ENCODE data around the gene ARRDC2. TPM values are rescaled to one million over a fixed set of nuclear protein-coding genes. Genes with fewer than 3 reads are reported as not detected.
"Not testable (repeated sequence)": the region's sequence is repeated elsewhere in the genome, so short reads cannot be mapped to it uniquely, and the experiment has no call there.

The ARRDC2 gene
- total RNA-seq, 6 donors from 2014 or later, result 53.6 to 253 (median 78.8) TPM

DNA sequence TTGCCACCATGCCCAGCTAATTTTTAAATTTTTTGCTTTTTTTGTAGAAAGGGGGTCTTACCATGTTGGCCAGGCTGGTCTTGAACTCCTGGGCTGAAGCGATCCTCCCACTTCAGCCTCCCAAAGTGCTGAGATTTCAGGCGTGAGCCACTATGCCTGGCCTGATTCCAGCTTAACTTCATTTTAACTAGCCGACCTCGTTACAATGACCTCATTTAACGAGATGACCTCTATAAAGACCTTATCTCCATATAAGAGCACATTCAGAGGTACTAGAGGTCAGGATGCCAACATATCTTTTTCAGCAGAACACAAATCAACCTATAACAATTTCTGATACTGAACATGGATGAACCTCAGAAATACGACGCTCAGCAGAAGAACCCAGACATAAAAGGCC is 30.5 kb upstream of the ARRDC2 start:
- TF ChIP-seq POLR2AphosphoS5 (IDR thresholded peaks at IDR 0.05), result no peak
- no peak for TF ChIP-seq POLR2A (IDR thresholded peaks at IDR 0.05)
- no peak for TF ChIP-seq EP300 (IDR thresholded peaks at IDR 0.05)
- TF ChIP-seq, protein P1, sequence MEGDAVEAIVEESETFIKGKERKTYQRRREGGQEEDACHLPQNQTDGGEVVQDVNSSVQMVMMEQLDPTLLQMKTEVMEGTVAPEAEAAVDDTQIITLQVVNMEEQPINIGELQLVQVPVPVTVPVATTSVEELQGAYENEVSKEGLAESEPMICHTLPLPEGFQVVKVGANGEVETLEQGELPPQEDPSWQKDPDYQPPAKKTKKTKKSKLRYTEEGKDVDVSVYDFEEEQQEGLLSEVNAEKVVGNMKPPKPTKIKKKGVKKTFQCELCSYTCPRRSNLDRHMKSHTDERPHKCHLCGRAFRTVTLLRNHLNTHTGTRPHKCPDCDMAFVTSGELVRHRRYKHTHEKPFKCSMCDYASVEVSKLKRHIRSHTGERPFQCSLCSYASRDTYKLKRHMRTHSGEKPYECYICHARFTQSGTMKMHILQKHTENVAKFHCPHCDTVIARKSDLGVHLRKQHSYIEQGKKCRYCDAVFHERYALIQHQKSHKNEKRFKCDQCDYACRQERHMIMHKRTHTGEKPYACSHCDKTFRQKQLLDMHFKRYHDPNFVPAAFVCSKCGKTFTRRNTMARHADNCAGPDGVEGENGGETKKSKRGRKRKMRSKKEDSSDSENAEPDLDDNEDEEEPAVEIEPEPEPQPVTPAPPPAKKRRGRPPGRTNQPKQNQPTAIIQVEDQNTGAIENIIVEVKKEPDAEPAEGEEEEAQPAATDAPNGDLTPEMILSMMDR (IDR thresholded peaks at IDR 0.05), result no peak
- DNase-seq, result no peak
- Histone ChIP-seq H3K4me3 (no peak overlapping the region), H3K4me1 (no peaks in the 10 kb centered on the region), H3K9me3 (no peaks in the 10 kb centered on the region), H3K27ac (no peak overlapping the region), H3K36me3 (no peaks in the 10 kb centered on the region), H3K27me3 (no peaks in the 10 kb centered on the region)
- 79 to 85% methylated on average over 7 of the region's 7 CpGs for WGBS, 2 donors
- ATAC-seq (ENCODE audit: low FRiP score in 2 of 2), result no peak

GRCh38 chr19:17981611-17982010 is 26.4 kb upstream of the ARRDC2 start:
- Histone ChIP-seq H3K9me3 (no peaks in the 10 kb centered on the region), H3K4me3 (no peak overlapping the region), H3K27me3 (no peaks in the 10 kb centered on the region), H3K4me1 (no peaks in the 10 kb centered on the region), H3K36me3 (no peaks in the 10 kb centered on the region), H3K27ac (no peak overlapping the region)
- ATAC-seq (ENCODE audit: low FRiP score in 2 of 2) (peak in 1 of 2 donors; percentile 21), DNase-seq (peak in 1 of 2 donors; percentile 77)
- WGBS, 2 donors, result 95 to 97% methylated on average over 35 to 37 of the region's 38 CpGs
- TF ChIP-seq, protein P1 (IDR thresholded peaks at IDR 0.05), result no peak
- TF ChIP-seq POLR2A (IDR thresholded peaks at IDR 0.05), result no peak
- TF ChIP-seq POLR2AphosphoS5 (IDR thresholded peaks at IDR 0.05), result no peak
- TF ChIP-seq EP300 (IDR thresholded peaks at IDR 0.05), result no peak

GRCh38 chr19:17982430-17982829 is 25.5 kb upstream of the ARRDC2 start:
- Histone ChIP-seq H3K27ac (no peak overlapping the region), H3K36me3 (no peaks in the 10 kb centered on the region), H3K4me3 (no peak overlapping the region), H3K4me1 (no peaks in the 10 kb centered on the region), H3K9me3 (no peaks in the 10 kb centered on the region), H3K27me3 (no peaks in the 10 kb centered on the region)
- TF ChIP-seq POLR2AphosphoS5 (IDR thresholded peaks at IDR 0.05) (no peak), EP300 (IDR thresholded peaks at IDR 0.05) (no peak), POLR2A (IDR thresholded peaks at IDR 0.05) (no peak)
- TF ChIP-seq, protein P1 (IDR thresholded peaks at IDR 0.05), result no peak
- DNase-seq (peak in 1 of 2 donors; percentile 73), ATAC-seq (ENCODE audit: low FRiP score in 2 of 2) (no peak)
- WGBS, 2 donors, result 86 to 92% methylated on average over 13 to 22 of the region's 22 CpGs

DNA sequence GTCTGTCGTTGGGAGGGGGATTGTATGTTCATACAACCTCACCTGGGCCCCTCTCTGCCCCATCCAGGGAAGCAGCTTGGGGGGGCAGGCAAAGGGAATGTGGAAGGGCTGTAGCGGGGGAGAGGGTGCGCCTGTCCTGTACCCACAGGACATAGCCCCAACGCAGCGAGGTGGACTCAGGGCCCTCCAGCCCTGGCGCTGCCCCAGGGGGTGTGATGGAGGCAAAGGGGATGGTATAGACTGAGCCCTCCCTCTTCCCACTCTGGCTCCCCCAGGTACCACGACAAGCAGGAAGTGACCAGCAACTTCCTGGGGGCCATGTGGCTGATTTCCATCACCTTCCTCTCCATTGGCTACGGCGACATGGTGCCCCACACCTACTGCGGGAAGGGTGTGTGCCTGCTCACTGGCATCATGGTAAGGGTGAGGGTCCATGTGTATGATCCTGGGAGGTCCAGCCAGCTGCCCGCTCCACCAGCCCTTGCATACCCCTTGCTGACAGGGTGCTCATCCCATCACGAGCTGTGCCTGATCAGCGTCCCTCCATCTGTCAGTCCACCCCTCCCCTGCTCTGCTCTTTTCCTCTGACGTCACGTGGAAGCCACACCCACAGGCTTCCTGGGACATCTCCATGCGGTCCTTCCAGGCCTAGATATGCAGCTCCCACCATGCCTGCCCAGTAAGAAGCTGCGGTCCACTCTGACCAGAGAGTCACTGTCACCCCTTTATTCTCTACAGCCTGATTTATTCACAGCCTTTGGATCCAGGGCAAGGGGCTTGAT is 22.7 kb upstream of the ARRDC2 start:
- WGBS, 2 donors, result 72 to 76% methylated on average over 15 to 17 of the region's 17 CpGs
- no peak overlapping the region for H3K27ac ChIP-seq
- TF ChIP-seq, protein P1 (IDR thresholded peaks at IDR 0.05), result no peak
- TF ChIP-seq EP300 (IDR thresholded peaks at IDR 0.05) (no peak), POLR2A (IDR thresholded peaks at IDR 0.05) (no peak), POLR2AphosphoS5 (IDR thresholded peaks at IDR 0.05) (no peak)
- no peaks in the 10 kb centered on the region for H3K4me1 ChIP-seq
- DNase-seq, result no peak
- no peaks in the 10 kb centered on the region for H3K27me3 ChIP-seq
- peak in 1 of 2 donors; percentile 18 for ATAC-seq (ENCODE audit: low FRiP score in 2 of 2)
- H3K9me3 ChIP-seq, result no peaks in the 10 kb centered on the region
- no peak overlapping the region for H3K4me3 ChIP-seq
- H3K36me3 ChIP-seq, result no peaks in the 10 kb centered on the region

DNA sequence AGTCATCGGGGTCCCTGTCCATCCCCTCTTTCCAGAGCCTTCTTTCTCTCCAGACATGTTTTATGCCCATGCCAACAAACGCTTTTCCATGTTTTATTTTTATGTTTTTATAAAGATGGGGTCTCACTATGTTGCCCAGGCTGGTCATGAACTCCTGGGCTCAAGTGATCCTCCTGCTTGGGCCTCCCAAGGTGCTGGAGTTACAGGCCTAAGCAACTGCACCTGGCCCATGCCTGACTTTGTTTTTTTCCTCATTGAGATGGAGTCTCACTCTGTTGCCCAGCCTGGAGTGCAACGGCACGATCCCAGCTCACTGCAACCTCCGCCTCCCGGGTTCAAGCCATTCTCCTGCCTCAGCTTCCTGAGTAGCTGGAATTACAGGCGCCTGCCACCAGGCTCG is 21.4 kb upstream of the ARRDC2 start:
- ATAC-seq (ENCODE audit: low FRiP score in 2 of 2); H3K27ac ChIP-seq; H3K36me3 ChIP-seq; H3K9me3 ChIP-seq; H3K4me3 ChIP-seq; H3K4me1 ChIP-seq; DNase-seq; H3K27me3 ChIP-seq: not testable (repeated sequence)
- 79 to 80% methylated on average over 8 of the region's 8 CpGs for WGBS, 2 donors
